ENCODE results near the gene PPP1R13B.

Gene PPP1R13B

DNA sequence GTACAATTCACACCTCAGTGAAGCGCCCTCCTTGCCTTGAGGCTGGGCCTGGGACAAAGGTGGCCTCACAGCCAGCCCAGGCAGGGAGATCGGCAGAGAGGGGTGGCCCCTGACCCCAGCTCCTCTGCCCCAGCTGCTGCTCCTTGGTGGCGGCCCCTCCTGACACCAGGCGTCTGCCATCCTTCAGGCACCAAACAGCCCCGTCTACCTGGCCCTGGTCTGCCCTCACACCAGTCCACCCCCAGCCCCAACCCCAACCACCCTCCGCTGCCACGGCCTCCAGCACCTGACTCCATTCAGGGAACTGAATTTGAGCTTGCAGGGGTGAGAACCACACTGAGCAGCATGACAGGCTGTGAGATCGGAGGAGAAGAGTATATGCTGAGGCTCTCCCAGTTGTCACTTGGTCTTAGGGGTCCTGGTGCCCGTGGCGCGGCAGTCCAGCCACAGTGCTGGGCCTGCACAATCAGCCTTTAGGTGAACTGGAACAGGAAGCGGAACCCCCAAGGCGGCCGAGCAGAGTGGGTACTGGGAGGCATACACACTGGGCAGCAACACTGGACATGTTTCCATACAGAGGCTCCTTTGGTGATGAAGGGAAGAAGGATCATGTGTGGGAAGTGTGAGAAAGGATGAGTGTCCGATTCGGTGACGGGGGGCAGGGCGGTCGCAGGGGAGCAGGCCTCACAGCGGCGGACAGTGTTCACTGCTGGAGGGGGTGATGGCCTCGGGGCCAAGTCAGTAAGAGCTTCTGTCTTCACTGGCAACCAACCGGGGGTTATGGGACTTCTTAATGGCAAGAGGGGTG is 113.1 kb downstream of the PPP1R13B start:
- in situ Hi-C loops (cut with MboI; ENCODE audit: low sequenced_read_pairs): no loop called here

DNA sequence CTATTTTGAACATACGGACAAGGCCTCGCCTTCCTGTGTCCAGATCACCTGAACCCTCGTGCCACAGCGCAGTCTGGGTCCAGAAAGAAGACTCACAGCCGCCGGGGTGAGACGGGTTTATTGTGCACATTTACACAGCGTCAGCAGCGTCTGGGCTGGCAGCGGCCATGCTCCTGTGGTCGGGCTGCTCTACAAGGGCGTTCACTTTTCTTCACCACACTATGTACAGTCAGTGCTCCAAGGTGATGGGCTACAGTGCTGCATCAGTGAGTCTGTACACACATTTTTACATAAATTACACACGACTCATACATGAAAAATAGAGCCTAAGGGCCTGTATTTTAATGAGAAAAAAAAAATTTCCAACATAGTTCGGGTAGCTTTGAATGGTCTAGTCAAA is 113.7 kb downstream of the PPP1R13B start:
- in situ Hi-C loops (cut with MboI; ENCODE audit: low sequenced_read_pairs): no loop called here

DNA sequence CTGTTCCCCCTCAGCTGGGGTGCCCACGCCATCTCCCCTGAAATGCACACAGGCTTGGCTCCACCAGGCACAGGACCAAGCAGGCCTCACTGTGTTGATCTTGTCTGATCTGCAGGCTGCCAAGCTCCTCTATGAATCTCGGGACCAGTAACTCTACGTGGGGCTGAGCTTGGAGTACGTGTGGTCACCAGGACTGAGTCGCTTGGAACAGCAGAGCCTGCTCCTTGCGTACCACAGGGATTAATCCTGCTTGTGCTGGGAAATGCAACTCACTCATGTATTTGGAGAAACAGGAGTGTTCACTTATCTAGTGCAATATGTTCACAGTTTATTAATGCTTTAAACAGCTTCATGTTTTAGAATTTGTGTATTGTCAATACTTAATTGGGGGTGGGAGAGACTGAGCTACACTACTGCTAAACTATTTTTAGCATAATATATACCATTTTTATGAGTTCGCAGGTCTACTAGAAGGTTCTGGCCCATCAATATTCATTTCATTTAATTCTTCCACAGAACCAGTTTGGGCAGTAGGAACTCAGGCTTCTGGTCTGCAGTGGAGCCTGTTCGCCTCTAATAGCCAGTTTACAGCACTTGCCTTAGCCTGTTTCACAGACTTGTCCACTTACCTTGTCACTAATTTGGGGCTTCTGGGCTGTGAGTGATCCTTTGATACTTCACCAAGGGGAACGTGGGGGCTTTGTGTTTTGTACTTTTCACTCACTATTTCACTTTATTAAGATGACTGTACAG is 114.3 kb downstream of the PPP1R13B start:
- in situ Hi-C loops (cut with MboI; ENCODE audit: low sequenced_read_pairs): no loop called here

DNA sequence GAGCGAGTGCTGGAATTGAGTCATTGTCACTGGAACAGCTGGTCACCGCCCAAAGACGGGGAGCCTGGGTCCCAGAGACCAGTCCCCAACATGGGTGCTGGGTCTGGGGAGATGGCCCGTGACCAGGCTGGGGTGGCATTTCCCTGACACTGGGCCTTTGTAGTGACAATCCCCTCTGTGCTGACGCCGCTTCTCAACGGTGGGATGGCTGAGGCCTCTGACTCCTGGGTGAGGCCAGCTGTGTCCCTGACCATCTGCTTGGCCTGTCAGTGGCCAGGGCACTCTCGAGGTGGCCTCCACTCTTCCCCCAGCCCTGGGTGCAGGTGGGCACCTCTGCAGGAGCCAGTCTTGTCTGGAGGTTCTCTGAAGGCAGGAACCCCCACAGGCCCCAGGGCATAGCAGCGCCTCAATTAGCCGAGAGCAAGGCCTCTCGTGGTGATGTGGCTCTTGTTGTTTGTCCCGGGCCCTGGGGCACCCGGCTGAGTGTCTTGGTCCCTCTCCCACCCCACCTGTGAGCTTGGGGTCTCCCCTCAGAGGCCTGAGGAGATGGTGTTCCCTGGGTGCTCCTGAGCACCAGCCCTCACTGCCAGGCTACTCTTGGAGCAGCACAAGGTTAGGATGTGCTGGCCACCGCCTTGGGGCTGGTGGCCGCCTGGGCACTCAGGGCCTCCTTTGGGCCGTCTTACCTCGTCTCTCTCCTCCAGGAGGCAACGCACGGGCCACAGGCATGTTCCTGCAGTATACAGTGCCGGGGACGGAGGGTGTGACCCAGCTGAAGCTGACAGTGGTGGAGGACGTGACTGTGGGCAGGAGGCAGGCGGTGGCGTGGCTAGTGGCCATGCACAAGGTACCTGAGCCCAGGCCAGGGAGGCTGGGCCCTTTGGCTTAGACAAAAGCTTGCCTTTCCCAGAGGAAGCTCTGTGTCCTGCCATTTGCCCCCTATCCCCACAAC is 115.2 kb downstream of the PPP1R13B start:
- in situ Hi-C loops (cut with MboI; ENCODE audit: low sequenced_read_pairs): no loop called here

DNA sequence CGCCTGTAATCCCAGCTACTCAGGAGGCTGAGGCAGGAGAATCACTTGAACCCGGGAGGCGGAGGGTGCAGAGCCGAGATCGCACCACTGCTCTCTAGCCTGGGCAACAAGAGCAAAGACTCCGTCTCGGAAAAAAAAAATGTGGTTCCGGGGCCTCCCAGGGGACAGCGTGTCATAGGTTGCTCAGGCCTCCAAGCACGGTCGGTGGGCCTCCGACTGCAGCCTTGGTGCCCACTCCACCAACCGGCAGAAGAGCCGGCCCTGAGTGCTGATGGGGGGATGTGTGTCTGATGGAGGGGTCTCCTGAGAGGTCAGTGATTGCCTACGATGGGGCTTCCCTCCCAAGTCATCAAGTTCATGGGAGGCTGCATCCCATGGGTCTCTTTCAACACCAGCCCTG is 115.9 kb downstream of the PPP1R13B start:
- in situ Hi-C loops (cut with MboI; ENCODE audit: low sequenced_read_pairs): no loop called here

DNA sequence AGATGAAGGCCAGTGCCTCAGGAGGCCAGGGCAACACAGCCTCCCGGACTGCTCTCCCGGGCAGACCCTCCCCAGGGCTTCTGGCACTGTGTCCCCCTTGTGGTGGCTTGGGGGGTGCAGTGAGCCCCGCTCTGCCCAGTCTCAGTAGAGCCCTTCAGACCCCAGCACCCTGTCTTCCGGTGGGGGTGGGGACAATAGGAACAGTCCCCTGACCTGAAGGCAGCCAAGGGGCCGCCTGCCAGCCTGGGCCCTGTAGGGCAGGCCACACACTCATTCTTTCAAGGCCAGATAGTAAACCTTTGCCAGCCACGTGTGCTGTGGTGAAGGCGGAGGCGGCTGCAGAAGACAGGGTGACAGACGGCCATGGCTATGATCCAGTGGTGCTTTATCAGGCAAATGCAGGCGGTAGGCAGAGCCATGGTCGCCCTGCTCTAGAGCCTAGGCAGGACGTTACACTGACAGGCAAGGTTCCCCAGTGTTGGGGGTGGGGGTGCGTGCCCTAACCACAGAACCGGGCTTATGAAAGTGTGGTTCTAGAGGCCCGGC is 116.8 kb downstream of the PPP1R13B start:
- in situ Hi-C loops (cut with MboI; ENCODE audit: low sequenced_read_pairs): no loop called here

DNA sequence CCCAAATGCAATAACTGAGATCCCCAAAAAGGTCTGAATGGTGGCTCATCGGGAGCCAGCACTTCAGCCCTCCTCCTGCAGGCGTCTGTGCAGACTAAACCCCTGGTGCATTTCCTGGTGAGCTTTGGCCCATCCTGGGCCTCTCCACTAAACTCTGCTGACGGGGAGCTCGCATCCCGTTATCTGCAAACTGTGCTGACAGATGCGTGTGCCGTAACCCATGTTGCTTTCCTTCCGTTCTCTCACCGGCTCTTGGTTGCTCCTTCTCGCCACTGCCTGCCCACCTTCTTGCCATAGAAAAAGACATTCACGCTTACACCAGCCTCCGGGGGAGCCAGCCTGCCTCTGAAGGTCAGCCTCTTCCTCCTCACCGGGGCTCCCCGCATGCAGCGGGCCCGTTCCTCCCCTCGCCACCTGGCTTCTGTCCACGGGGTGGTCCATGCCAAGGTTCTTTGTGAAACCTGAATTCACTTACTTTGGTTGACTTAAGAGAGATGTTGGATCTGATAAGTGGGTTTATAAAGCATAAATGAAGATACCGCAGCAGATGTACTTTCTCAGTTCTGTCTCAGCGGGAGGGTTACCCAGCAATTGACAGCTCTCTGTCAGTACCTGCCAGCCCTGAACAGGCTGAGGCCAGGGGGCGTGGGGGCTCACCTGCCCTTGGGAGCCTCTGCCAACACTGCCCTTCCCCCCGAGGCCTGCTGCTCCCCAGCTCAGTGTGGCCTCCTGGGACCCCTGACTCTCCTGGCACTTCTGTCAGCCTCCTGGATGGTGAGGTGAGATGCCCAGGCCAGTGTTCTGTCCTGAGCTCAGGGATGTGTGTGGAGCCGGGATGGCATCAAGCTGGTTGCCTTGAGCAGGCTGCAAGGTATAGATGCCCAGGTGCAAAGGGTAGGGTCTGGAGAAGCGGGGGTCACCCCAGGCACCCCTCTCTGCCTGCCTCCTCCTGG is 117.6 kb downstream of the PPP1R13B start:
- in situ Hi-C loops (cut with MboI; ENCODE audit: low sequenced_read_pairs): no loop called here

DNA sequence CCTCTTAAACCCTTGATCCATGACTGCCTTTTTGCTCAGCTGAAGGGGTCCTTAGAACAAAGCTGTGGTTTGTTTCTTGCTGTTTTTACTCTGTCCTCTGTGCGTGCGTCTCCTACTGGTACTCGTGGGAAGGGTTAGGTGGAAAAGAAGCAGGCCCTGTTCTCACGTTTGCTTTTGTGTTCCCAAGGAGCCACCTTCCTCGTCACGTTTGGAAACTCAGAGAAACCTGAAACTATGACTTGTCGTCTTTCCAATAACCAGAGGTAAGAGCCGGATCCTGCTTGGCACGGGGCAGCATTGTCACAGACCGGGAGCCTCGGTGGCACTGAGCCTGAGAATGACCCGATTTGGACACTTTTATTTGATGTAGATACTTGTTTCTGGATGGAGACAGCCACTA is 118.7 kb downstream of the PPP1R13B start:
- in situ Hi-C loops (cut with MboI; ENCODE audit: low sequenced_read_pairs): no loop called here

DNA sequence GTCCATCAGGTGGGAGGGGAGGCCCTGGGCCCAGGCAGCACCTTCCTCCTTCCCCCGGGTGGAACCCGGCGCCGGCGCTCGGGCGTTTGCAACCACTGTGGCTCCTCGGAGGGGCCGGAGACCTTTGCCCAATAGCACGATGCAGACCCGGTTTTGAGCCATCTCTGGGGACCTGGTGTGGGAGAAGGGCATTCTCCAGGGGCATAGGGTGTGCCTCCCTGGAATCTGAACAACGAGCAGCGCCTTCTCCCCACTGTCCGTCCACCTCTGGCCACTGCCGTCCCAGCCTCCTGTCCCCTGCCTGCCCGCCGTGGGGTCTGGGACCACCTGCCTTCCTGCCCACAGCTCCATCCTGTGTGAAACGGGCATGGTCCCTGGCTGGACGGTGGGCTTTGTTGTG is 119.2 kb downstream of the PPP1R13B start:
- in situ Hi-C loops (cut with MboI; ENCODE audit: low sequenced_read_pairs): no loop called here

DNA sequence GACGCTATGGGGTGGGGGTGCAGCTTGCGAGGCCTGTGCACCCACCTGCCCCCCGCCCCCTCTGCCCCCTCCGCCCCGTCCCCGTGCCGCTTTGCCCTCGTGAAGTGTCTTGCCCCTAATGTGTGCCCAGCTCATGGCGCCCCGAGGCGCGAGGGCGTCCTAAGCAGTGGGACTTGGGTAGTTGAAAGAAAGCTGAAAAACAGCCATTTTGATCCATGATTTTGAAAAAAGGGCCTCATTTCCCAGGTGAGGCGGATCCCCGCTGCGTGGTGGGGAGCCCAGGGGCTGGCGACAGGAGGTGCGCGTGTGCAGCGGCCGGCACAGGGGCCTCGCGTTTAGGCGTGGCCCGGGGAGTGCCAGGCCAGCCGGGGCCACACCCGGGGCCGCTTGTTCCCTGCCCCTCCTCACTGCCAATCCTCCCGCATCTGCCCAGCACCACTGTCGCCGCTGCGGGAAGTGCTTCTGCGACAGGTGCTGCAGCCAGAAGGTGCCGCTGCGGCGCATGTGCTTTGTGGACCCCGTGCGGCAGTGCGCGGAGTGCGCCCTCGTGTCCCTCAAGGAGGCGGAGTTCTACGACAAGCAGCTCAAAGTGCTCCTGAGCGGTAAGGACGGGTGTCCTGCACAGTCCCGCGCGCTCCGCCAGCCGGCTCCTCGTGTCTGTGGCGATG is 119.9 kb downstream of the PPP1R13B start:
- in situ Hi-C loops (cut with MboI; ENCODE audit: low sequenced_read_pairs): no loop called here

DNA sequence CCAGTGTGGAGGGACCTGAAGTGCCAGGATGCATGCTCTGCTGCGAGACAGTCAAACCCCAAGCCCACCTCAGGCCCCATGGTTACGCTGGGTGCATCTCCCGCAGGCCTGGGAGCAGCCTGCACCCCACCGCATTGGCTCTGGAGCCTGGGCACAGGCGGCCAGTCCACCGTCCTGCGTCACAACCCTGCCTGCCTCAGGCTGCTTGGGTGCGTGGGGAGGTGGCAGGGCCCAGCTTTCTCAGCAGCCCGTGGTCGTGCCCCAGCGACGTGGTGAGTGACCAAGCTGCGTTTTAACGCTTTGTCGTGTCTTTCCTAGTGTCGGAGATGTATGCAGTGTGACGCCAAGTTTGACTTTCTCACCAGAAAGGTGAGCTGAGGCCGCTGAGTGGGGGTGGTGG is 120.9 kb downstream of the PPP1R13B start:
- in situ Hi-C loops (cut with MboI; ENCODE audit: low sequenced_read_pairs): no loop called here

DNA sequence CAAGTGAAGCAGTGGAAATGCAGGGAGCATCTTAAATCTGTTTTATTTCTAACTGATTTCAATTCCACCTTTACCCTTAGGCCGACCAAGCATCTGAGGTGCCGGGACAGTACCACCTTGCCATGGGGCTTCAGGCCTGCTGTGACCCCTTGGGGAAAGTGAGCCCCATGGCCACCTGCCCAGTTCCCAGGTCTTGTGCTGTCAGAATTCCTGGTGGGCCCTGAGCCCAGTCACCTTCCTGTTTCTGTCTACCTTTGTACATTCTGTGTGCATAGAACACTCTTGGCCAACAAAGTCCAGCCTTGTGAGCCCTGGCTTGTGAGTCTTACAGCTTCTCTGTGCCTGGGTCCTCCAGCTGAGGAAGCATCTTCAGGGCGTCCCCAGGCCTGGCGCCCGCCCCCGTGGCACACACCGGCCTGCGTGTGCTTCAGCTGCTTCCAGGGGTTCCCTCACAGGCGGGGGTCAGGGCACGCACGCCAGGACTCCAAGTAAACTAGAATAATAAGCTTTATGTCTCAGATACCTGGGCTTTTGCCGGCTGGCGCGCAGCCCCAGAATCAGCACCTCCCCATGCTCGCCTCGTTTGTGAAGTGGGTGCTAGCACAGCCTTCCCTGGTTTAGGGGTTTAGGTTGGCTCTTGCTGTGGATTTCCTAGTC is 121.5 kb downstream of the PPP1R13B start:
- in situ Hi-C loops (cut with MboI; ENCODE audit: low sequenced_read_pairs): no loop called here

DNA sequence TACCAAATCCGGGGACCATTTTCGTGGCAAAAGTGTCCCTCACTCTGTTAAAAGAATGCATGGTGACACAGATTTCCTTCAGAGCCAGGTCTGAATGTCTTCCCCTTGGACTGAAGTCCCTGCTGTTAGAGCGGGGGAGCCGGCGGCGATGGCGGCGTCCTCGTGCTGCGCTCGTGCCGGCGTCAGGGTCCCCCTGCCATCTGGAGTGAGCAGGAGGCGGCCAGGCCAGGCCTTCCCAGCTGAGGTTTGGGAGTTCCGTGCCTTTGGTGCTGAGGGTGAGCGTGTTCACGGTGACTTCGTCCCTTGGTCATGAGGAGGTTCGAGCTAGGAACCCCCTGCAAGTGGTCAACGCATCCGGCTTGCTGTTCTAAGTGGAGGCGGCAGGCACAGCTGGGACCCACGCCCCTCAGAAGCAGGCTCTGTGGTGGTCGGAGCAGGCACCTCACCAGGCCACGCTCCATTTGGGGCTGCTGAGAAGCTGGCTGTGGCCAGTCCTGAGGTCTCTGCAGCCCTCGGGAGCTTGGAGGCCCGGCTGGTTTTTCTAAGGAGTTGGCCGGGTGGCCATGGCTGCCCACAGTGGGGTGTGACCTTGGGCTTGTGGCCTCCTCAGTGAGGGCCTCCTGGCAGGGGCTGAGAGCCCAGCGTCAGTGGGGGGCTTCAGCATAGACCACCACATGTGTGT is 122.2 kb downstream of the PPP1R13B start:
- in situ Hi-C loops (cut with MboI; ENCODE audit: low sequenced_read_pairs): no loop called here

DNA sequence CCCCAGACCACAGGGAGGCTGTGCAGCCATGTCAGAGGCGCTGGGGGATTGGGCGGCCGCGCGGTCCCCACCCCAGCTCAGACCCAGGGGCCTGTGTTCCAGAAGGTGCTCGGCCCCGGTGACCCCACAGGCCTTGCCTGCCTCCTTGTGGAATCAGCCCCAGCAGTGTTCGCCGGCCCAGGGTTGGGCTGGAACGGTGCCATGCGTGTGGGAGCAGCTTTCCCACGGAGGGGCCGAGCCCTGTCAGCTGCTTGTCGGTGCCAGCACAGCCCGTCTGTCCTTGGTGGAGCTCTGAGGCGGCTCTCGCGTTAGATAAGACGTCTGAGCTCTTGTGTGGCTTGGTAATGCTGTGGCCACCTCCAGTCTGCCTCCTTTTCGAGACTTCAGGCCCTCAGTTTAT is 123.3 kb downstream of the PPP1R13B start:
- in situ Hi-C loops (cut with MboI; ENCODE audit: low sequenced_read_pairs): no loop called here

DNA sequence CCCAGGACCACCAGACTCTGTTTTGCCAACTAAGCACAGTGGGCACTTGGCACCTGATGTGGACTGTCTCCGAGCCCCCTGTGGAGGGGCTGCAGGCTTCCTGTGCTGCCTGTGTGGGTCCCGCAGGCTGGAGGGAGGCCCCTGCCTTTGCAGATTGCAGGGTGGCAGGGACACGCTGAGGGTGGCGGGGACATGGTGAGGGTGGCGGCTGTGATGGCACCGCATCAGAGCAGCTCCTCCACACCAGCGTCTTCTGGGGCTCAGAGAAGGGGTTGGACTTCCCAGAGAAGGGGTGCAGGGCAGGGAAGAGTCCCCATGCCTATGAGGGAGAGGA is 123.7 kb downstream of the PPP1R13B start:
- in situ Hi-C loops (cut with MboI; ENCODE audit: low sequenced_read_pairs): no loop called here

DNA sequence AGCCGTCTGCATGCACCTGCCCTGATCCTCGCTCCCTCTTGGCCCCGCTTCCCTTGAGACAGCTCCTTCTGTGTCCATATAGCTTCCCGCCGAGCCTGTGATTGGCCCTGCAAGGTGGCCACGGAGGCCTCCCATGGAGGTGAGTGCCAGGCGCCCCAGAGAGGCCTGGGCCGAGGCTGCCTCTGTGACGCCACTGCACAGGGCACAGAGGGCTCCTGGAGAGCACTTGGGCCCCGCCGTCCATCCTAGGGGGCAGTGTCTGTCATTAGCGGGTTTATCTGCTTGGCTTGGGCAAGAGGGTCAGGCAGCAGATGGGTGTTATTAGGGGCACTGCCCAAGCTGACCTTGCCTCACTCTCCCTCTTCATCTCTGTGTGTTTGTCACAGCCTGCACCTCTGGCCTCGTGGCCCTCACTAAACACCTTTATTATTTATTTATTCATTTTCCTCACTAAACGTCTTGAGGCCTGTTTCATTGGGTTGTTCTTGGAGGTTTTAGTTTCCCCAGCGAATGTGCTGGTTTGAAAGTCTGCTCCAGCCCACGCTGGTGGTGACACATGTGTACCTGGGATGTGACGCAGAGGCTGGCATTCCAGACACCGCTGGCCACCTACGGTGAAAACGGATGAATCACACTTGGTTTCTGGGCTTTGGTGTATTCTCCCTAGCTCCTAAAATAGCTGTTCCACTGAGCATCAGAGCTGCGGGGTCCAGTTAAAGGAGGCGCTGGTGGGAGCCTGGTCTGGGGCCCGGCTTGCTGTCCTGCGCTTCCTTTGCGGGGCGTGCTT is 125.8 kb downstream of the PPP1R13B start:
- in situ Hi-C loops (cut with MboI; ENCODE audit: low sequenced_read_pairs): no loop called here

DNA sequence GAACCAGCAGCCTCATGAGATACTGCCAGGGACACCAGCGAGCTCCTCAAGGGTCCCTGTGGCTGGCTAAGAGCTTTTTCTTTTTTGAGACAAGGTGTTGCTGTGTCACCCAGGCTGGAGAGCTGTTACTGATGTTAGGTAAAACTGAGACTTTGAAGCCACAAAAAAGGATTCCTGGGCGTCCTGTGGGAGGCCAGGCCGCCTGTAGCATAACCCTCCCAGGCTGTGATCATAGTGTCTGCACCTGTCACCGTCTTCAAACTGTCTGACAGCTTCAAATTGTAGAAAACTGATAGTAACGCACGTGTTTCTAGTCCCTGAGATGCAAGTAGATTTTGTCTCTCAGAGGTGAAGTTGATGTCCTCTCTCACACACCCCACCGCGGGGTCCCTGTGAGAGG is 127.6 kb downstream of the PPP1R13B start:
- in situ Hi-C loops (cut with MboI; ENCODE audit: low sequenced_read_pairs): no loop called here

DNA sequence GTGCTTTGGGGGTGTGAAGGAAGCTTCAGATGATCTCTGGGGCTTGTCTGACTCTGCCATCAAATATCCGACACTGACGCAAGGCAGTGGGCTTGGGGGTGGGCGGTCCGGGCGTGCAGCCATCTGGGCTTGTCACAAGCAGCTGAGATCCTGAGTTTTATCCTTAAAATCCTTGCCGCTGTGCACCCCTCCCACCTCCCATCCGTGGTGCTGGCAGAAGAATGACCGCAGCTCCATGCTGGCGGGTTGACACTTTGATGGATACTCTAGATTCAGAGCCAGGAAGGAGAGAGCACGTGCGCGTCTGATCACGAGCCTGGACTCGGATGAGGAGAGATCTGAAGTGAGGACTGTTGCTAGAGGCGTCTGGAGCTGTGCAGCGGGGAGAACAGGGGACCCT is 128.8 kb downstream of the PPP1R13B start:
- in situ Hi-C loops (cut with MboI; ENCODE audit: low sequenced_read_pairs): no loop called here

Data from HL-60/S4 treated with retinoic acid at 250 ng/mL for 4 days and 3 days (cell line).